Mesothelial cell of epicardium (in vitro differentiated cells): ENCODE data around the gene FOXJ3. TPM values are rescaled to one million over a fixed set of nuclear protein-coding genes. Genes with fewer than 3 reads are reported as not detected.

ENCODE experiments used
- DNase-seq, 2 experiments: peaks; one replicate each; pipeline ENCODE4 v3.0.0; 2021; ENCODE audit warnings: low spot score in 2 of 2; ENCODE audit not compliant: unreplicated experiment in 2 of 2
- H3K27ac Mint-ChIP-seq: 2 replicates; pipeline ENCODE4 v1.8.0; 2021; ENCODE audit warnings: mixed read lengths
- H3K27me3 Mint-ChIP-seq: 2 replicates; pipeline ENCODE4 v1.8.0; 2021; ENCODE audit warnings: low read depth, mixed read lengths
- H3K36me3 Mint-ChIP-seq: 2 replicates; pipeline ENCODE4 v1.8.0; 2021; ENCODE audit warnings: mixed read lengths
- H3K4me1 Mint-ChIP-seq: 2 replicates; pipeline ENCODE4 v1.8.0; 2021; ENCODE audit warnings: mixed read lengths
- H3K4me3 Mint-ChIP-seq: 2 replicates; pipeline ENCODE4 v1.8.0; 2021; ENCODE audit warnings: mild to moderate bottlenecking, moderate library complexity, mixed read lengths
- H3K9me3 Mint-ChIP-seq: 2 replicates; pipeline ENCODE4 v1.8.0; 2021; ENCODE audit warnings: mixed read lengths
- total RNA-seq: library from RNA; stranded (reverse); gene quantifications from 3 replicates; pipeline ENCODE4 v1.2.1, GENCODE V29; 2021
- TF ChIP-seq, protein P1 (sequence below): fragments of 200-600 bp; sonication (generic); IDR thresholded peaks from one replicate; pipeline ENCODE4 v1.5.0; 2021; ENCODE audit warnings: antibody characterized with exemption; ENCODE audit not compliant: unreplicated experiment

Gene FOXJ3
- total RNA-seq, 1 donor from 2014 or later, result 79.7 TPM

DNA sequence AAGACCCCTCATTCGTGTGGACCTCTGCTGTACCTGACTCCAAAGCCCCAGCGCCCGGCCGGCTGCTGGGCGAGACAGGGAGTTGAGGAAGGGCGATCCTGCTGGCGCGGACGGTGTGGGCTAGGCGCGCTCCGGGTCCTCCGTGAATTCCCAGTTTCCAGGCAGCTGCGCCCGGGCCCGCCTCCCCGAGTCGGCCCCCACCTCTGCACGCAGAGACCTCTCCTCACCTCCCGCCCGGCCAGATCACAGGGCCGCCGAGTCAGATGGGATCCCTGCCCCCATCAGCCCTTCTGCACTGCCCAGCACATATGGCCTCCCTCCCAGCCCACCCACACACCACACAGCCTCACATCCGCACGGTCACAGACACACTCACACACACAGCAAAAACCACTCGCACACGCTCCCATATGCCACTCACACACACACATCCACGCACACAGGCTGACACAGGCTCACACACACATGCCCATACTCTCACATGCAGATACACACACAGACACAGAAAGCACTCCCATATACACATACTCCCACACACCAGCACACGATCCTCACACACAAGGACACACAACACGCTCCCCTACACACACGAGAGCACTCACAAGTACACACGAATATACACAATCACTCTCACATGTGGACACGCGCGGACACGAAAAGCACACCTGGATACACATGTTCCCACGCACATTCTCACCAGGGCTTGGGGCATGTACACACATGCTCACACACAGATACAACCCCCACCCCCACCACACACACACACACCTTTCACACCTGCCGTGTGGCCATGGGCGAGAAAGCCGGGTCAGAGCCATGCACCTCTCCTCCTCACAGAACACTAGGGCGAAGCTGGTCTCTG, 189.0 kb downstream of the FOXJ3 start:
- Mint-ChIP-seq H3K4me3 (no peak overlapping the region), H3K36me3 (no peaks in the 10 kb centered on the region), H3K27ac (no peak overlapping the region), H3K9me3 (no peaks in the 10 kb centered on the region), H3K4me1 (no peaks in the 10 kb centered on the region), H3K27me3 (peaks cover 33% of the 10 kb centered on the region)
- no peak for DNase-seq
- TF ChIP-seq, protein P1, sequence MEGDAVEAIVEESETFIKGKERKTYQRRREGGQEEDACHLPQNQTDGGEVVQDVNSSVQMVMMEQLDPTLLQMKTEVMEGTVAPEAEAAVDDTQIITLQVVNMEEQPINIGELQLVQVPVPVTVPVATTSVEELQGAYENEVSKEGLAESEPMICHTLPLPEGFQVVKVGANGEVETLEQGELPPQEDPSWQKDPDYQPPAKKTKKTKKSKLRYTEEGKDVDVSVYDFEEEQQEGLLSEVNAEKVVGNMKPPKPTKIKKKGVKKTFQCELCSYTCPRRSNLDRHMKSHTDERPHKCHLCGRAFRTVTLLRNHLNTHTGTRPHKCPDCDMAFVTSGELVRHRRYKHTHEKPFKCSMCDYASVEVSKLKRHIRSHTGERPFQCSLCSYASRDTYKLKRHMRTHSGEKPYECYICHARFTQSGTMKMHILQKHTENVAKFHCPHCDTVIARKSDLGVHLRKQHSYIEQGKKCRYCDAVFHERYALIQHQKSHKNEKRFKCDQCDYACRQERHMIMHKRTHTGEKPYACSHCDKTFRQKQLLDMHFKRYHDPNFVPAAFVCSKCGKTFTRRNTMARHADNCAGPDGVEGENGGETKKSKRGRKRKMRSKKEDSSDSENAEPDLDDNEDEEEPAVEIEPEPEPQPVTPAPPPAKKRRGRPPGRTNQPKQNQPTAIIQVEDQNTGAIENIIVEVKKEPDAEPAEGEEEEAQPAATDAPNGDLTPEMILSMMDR, result no peak

DNA sequence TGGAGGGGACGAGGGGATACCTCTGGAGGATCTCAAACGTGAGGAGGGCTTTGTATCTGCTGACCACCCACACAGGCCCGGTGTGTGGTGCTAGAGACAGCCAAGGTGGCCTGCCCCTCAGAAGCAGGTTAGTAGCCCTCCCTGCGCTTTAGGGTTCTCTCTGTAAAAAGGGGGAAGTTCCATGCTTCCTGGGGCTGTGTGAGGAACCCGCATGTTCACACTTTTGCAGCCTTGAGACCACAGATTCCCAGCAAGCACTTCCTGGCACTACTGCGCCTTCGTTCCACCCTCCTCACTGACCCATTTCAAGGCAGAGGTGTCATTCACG, 189.7 kb downstream of the FOXJ3 start:
- no peak for DNase-seq
- no peaks in the 10 kb centered on the region for H3K4me1 Mint-ChIP-seq
- no peaks in the 10 kb centered on the region for H3K9me3 Mint-ChIP-seq
- TF ChIP-seq, protein P1, result no peak
- no peaks in the 10 kb centered on the region for H3K36me3 Mint-ChIP-seq
- H3K27me3 Mint-ChIP-seq, result peaks cover 34% of the 10 kb centered on the region
- no peak overlapping the region for H3K4me3 Mint-ChIP-seq
- H3K27ac Mint-ChIP-seq, result no peak overlapping the region

DNA sequence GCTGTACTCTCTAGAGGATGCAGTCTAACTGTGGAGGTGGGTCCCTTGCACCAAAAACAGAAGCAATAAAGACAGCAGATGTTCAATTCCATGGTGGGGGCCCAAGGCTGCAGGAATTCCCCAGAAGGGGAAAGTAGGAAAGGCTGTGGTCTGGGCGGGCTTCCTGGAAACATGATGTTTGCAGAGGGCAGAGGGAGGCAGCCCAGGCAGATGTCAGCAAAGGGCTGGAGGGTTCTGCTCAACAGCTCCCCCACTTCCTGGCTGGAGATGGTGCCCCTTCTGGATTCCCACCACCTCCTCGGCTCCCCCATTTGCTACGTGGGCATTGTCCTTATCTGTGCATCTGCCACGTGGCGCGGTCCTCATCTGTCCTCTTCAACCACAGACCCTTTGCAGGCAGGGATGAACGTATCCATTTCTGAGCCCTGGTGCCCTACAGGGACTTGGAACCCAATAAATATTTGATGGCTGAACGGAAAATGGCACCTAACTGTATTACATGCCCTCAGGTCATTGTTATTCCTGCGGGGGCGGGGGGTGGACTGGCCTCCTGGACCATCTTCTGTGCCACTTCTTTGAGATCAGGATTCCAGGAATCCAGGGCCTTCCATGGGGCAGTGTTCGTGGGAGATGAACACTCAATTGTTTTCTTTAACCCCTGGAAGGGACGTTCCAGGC, 190.2 kb downstream of the FOXJ3 start:
- Mint-ChIP-seq H3K9me3 (no peaks in the 10 kb centered on the region), H3K27me3 (peaks cover 29% of the 10 kb centered on the region), H3K4me3 (no peak overlapping the region), H3K27ac (no peak overlapping the region), H3K4me1 (no peaks in the 10 kb centered on the region), H3K36me3 (no peaks in the 10 kb centered on the region)
- TF ChIP-seq, protein P1, result no peak
- no peak for DNase-seq

DNA sequence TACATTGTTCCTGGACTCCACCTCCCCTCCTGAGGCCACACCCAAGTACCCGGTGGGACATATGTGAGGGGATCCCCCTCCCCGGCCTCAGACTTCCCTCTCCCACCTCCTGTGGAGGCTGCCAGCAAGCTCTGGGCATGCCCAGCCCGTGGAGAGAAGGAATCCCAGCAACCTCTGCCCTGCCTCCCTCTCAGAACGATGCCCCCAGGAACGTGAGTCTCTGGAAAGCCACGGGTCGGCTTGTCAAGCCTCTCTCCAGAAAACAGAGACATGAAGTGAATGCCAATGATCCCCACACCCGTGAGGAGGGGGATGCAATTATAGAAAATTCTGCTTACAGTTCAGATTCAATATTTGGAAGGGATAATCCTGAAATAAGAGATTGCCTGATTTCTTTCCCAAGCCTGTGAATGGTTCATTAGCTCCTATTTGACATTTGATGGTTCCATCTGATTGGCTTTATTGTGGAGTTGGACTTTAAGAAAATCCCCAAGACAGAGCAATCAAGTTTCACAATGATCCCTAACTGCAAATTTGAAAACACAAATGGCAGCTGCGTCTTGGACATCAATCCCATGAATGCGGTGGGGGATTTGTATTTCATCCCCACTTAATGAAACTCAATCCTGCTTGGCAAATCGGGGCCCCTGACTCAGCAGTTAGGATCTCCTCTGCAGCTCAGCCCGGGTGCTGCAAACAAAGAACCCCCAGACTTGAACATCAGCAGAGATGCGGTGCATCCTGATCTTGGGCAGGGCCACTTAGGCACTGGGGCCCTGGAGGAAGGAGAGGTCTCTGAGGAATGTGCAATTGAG, 190.9 kb downstream of the FOXJ3 start:
- Mint-ChIP-seq H3K4me1 (no peaks in the 10 kb centered on the region), H3K27me3 (peaks cover 29% of the 10 kb centered on the region), H3K27ac (no peak overlapping the region), H3K9me3 (peaks cover 4% of the 10 kb centered on the region), H3K36me3 (no peaks in the 10 kb centered on the region), H3K4me3 (no peak overlapping the region)
- DNase-seq, result no peak
- TF ChIP-seq, protein P1, result no peak

DNA sequence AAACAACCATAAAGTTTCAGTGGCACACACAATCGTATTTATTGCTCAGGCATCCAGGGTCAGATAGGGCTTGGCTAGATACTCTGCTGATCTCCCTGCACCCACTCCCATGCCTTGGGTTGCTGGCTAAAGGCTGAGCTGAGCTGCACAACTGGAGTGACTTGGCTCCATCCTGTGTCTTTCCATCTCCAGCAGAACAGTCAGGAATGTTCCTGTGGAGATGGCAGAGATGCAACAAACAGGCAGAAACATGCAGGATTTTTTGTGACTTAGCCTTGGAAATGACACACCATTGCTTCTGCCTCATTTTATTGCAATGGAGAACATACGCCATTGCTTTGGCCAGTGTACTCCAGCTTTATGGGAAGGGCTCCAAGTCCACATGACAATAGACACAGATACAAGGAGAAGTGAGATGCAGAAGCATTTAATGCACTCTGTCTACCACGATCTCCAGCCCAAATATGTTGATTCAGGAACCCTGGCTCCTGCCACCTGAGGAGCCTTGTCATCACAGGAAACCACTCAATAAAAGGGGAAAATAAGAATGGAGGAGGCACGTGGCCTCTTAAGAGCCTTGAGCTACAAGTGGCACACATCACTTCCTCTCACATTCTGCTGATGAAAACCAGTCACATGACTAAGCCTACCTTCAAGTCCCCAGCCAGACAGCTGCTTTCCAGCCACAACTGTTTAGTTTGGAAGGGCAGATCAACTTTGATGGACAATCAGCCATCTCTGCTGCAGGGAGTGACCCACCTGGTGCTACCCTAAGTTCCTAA, 191.9 kb downstream of the FOXJ3 start:
- DNase-seq, result no peak
- Mint-ChIP-seq H3K9me3 (peaks cover 4% of the 10 kb centered on the region), H3K27ac (no peak overlapping the region), H3K4me1 (no peaks in the 10 kb centered on the region), H3K27me3 (peaks cover 29% of the 10 kb centered on the region), H3K36me3 (no peaks in the 10 kb centered on the region), H3K4me3 (no peak overlapping the region)
- TF ChIP-seq, protein P1, result no peak
